Stimulated activated CD4-positive, alpha-beta T cell treated with anti-CD3 and anti-CD28 coated beads, TNF-alpha, amount 100 ng/mL, for 24 hours (primary cell): ENCODE results near the gene WNT9B.
"Not testable (repeated sequence)": the region's sequence is repeated elsewhere in the genome, so short reads cannot be mapped to it uniquely, and the experiment has no call there.

Experiments
- DNase-seq, 3 experiments: peaks; one replicate each; pipeline ENCODE4 v3.0.0-alpha.2; 2020; ENCODE audit warnings: low read depth in 3 of 3

Gene WNT9B

DNA sequence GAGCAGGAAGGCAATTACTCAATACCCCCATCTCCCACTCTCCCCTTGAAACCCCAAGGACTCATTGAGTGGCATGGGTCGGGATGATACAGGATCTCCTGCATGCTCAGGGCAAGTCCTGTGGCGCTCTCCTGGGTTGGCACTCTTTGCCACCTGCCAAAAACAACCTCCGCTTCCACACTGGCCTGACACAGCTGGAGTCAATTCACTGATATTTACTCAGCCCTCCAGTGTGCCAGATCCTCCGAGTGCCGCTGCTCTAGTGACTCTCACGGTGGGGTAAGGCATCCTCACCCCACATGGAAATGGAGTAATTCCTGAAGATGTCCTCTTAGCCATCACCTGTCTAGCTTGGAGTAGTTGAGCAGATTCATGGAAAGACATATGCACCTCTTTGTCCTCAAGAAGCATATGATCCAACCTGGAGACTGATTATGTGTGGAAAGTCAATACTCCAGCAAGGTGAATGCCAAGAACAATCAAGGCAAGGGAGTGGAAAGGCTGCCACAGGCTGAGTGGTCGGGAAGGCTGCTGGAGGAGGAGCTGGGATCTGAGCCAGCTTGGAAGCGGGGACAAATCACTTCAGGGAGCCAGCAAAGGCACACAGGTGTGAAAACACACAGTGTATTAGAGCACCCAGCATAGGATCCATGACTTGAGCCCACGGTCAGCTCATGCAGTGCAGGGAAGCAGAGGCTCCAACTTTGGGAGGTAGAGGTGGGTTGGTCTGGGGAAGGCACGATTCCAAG lies 59.0 kb downstream of the WNT9B start:
- no peak for DNase-seq

DNA sequence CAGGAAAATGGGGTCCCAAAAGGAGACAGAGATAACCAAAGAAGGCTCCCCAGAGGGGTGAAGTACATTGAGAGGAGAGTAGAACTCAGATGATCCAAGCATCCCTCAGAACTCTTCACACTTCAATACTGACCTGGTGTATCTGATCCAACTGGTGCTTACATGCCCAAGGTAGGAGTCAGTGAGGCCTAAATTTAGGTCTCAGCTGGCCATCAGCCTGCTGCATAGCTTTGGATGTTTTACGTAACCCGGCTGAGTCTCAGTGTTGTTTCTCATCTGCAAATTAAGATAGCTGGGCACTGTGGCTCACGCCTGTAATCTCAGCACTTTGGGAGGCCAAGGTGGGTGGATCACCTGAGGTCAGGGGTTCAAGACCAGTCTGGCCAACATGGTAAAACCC lies 59.9 kb downstream of the WNT9B start:
- DNase-seq = no peak

DNA sequence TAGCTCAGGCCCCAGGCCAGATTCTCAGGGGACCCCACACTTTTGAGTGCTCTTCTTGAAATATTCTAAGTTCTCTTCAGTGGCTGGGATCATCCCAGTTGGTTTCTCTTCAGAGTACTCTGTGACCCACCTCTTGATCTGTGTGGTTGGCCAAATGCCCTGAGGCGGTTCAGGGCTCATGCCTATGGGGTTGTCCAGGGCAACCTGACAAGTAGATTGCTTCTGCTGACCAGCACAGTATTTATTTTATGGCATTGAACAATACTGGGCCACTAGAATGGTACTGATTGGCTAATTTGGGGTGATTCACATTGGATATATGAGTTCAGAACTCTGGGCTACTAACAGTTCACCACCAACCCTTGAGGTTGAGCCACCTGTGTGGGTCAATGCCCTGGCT lies 64.2 kb downstream of the WNT9B start:
- no peak for DNase-seq

DNA sequence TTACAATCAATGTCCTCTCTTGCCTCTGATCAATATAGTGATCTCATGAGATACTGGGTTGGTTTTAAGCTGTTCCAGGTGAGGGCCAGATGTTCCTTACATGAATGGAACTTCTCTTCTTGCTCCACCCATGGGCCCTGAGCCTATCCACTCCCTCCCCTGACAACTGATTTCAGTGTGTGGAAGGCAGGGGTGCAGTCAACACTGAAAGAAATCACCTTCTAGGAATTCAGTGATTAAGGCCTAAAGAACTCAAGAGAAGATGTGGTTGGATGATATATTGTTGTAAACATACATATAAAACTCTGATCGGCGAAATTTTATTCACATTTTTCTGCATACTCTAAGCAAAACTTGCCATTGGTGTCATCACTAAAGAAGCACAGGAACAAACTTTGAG lies 64.8 kb downstream of the WNT9B start:
- no peak for DNase-seq

DNA sequence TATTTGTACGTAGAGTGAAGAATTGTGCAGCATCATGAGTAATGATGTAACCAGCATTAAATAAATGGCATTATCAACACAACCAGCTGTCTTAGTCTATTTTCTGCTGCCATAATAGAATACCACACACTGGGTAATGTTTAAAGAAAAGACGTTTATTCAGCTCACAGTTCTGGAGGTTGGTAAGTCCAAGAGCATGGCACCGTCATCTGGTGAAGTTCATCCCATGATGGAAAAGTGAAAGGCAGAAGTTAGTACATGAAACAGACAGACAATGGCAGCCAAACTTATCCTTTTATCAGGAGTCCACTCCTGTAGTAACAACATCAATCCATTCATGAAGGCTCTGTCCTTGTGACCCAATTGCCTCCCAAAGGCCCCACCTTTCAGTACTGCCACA lies 65.2 kb downstream of the WNT9B start:
- DNase-seq = no peak

DNA sequence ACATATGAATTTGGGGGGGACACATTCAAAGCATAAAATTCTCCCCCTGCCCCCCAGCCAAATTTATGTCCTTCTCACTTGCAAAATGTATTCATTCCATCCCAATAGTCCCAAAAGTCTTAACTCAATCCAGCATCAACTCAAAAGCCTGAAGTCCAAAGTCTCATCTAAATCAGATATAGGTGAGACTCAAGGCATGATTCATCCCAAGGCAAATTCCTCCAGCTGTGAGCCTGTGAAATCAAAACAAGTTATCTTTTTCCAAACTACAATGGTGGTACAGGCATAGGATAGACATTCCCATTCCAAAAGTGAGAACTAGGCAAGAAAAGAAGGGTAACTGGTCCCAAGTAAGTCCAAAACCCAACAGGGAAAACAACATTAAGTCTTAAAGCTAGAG lies 65.7 kb downstream of the WNT9B start:
- DNase-seq = no peak

DNA sequence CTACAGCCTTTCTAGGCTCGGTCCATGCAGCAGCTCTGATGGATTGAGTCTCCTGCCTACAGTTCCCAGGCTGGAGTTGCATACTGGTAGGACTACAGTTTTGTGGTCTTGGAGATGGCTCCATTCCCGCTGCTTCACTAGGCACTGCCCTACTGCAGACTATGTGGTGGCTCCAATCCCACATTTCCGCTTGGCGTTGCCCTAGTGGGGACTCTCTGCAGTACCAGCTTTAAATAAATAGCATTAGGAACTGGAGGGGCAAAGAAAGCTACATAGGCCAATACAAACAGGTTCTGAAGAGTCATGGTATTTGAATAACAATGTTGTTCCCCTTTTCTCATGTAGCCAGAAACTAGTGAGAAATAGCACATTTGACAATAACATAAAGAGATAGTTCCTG lies 66.1 kb downstream of the WNT9B start:
- DNase-seq = no peak

DNA sequence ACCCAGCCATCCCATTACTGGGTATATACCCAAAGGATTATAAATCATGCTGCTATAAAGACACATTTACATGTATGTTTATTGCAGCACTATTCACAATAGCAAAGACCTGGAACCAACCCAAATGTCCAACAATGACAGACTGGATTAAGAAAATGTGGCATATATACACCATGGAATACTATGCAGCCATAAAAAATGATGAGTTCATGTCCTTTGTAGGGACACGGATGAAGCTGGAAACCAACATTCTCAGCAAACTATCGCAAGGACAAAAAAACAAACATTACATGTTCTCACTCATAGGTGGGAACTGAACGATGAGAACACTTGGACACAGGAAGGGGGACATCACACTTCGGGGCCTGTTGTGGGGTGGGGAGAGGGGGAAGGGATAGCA lies 70.6 kb downstream of the WNT9B start:
- not testable (repeated sequence) for DNase-seq

DNA sequence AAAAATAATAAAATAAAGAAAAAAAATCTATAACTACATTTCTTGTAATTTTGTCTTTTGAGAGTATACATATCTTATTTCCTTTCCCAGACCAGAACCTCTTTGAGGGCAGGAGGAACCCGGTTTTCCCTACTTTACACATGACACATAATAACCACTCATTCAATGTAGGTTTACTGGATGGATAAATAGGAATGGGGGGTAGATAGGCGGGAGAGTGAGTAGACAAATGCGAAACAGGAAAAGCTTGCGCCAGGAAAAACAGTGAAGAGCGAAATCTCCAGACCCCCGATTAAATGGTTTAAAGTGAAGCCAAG lies 71.1 kb downstream of the WNT9B start:
- DNase-seq = no peak

DNA sequence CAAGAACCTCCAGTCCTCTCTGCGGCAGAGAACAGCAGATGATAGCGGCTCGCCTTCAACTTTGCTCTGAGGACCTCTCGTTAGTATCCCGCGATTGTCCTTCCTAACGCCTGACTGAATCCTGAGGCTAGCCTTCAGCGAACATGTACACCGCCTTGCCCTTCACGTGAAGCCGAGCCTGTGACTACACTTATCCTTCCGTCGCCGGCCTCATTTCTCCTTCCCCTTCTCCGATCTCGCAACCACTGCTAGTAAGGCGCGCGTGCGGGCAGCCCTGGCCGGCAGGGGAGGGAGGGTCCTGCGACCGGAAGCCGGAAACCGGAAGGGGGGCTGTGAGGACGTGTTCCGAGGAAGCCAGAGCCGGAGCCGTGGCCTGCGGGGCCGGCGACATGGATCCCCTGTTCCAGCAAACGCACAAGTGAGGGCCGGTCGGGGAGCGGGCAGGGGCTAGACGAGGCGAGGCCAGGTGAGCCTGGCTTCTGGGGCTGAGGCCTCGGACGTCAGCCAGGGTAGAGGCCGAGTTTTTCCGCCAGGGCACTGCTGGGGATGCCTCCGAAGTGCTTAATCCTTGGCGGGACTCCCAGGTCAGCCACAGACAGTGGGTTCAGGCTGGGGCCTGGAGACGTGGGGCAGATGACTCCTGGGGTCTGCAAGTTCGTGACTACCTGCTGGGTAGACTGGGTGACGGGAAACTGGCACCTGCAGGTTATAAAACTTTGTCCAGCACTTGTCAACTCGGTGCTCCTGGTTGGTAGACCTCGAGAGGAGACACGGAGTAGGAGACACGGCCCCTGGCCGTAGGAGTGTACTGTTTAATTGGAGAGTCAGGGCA lies 71.6 kb downstream of the WNT9B start, which contains the start of gene GOSR2:
TSS of gene GOSR2 (plus strand) at position 357 of the 832 bp plus-strand sequence. CDS start at position 390, 33 bp downstream.
- DNase-seq = peak; percentile 79 to 88 (median 84)

DNA sequence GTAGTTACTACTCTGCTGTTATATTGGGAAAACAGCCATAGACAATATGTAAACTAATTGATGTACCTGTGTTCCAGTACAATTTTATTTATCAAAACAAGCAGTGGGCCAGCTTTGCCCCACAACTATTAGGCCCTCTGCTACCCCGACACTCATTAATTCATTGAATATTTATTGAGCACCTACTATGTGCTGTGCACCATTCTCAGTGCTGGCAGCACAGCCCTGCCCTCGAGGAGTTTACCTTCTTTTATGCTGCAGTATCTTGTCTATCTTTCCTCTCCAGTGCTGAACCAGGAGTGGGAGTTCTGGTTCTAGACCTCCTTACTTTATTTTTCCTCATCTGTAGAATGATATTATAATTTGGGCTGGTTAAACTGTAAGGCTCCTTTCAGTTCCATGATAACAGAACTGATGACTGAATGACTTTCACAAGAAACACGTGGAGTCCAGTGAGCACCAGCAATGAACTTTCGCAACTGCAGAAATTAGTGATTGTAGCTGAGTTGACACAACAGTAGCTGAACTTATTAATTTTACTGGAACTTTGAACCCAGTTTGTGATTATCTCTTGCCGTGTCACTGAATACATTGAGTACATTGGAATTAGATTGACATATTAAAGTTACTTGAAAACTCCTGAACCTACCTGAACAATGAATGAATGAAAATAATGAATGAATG lies 73.9 kb downstream of the WNT9B start:
- DNase-seq = no peak

DNA sequence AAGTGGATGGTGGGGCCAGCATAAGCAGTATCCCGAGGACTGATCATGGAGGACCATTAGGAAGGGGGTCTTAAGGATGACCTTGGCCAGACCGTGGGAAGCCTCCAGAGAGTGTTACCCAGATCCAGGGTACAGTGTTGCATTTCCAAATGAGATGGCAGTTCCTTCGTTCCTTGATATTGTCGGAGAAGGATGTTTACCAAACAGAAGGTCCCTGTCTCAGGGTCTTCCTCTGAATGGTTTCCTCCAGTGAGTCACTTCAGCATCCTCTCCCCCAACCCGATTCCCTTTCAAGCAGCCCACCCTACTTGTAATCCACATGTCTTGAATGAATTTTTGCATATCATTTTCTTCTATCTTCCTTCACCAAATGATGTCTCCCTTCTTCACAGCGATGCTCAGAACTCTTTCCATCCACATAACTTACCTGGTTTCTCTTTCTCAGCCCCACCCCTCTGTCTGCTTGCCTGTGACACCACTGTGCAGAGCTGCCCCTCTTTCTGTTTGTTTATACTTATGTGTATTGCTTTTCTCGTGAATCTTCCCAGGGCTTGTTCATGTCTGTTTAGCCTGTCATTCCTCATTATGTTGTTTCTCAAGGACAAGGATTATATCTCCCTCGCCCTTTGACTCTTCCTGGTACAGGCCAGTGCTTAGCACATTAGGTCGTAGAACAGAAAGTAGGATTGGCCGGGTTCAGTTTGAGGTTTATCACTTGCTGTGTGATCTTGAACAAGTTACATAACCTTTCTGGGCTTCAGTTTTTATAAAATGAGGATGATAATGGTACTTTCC lies 77.3 kb downstream of the WNT9B start:
- no peak for DNase-seq

DNA sequence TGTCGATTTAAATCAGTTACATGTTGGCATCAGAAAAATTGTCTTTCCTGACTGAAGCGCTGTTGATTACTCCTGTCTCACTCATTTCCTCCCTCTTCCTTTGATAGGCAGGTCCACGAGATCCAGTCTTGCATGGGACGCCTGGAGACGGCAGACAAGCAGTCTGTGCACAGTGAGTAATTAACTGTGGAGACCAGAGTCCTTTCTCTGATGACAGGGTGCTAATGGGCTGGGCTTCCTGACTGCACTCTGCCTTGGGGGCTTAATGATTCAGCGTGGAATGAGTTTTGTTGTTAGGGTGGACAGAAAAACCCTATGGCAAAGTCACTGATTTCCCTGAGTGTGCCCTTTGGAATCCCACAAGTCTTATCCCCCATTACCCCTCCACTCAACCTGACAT lies 78.0 kb downstream of the WNT9B start:
- DNase-seq = no peak

DNA sequence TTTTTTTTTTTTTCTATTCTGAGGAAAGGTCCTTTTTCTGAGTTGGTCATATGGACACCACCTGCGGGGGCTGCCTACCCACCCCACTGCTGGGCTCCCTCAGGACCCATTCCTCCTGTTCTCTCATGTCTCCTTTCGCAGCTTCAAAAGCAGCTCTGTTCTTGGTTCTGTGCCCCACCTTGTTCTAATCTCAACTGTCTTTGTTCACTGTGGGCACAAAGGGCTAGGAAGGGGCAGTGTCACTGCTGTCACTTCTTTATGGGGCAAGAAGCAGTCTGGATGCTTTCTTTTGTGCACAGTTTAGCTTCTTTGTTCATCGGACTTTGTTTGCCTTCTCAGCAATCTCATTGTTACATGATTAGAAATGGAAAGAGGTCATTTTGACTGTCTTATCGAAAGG lies 78.7 kb downstream of the WNT9B start:
- no peak for DNase-seq

DNA sequence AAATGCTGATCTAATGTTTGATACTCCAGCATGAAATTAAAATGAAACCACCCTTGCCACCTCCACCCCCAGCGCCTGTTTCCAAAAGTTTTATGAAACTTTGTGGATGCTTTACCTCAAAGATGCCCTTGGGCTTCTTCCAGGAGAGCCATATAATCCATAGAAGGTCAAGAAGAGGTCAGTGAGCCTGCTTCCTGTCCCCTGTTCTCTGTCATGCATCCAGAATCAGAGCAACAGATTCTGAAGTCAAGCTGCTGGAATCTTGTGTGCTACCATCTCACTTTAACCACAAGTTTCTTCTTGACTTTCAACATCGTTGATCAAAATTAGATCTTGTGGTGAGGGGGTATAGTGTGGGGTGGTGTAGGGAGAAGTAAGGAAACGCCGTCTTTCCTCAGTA lies 80.2 kb downstream of the WNT9B start:
- DNase-seq = no peak

DNA sequence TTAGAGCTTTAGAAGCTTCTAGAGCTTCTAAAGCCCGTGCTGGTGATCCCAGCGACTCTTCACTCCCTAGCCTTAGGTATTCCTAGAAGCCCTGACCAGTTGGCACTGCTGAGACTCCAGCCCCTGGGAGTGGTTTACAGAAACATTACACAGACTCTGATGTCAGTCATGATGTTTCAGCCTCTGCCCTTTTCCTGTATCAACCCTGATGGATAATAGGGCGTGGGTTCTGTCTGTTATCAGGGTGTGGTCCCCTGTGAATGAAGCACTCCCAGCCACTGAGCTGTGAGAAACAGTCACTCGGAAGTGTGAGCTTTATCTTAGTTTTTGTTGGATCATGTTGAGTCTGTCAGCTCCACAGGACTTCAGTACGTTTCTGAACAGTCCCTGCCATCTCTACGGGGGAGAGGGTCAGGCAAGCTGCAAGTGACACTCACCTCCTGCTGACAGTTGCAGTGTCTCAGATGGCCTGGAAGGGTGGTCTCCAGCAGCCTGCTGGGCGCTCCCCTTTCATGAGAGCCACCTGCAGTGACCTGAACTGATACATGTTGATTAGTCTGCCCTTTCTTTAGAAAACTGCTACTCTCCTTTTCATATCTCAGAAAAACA lies 84.4 kb downstream of the WNT9B start:
- no peak for DNase-seq
